NCI-H2081 (cell line): ENCODE data around the gene CHTF8.

ENCODE experiments used
- DNase-seq, 2 experiments: peaks; one replicate each; lab custom pipeline; 2025; lab: John Stamatoyannopoulos, UW

The CHTF8 gene

DNA sequence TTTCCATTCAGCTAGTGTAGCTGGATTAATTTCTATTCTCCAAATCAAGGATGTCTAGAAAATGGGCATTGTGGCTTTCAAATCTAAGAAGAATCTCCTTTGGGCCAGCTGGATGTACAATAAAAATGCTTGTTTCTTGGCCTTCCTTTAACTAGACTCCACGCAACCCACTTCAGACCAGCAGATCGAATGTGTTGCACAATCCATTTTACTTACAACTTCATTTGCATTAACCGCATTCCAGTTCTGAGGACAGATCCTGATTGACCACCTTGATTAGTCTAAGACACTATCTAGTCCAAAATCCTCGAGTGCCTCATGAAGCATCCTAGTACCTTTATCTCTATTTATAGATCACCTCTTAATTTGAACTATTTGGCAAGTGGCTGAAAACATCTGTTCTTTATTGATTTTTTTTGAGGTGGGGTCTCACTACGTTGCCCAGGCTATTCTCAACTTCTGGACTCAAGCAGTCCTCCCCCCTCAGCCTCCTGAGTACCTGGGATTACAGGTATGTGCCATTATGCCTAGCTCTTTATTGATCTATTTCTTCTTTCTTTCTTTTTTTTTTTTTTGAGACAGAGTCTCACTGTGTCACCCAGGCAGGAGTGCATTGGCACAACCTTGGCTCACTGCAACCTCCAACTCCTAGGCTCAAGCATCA, 47.2 kb downstream of the CHTF8 start:
- DNase-seq: no peak

DNA sequence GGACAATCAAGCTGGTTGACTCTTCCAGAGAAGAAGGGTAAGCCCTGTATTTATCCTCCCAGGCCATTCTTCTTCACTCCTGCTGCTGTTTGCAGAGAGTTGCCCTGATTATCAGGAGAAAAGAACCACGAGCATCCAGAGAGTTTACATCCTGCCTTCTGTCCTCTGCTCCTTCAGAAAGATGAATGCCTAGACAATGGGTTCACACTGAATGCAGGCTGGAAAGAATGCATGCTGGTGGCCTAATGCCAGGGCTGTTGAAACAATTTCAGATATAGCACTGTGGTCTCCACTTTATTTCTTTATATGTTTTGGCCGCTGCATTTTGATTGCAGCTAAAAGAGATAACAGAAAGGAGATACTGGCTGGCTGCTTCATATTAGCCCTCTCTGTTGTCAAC, 48.1 kb downstream of the CHTF8 start:
- no peak for DNase-seq

DNA sequence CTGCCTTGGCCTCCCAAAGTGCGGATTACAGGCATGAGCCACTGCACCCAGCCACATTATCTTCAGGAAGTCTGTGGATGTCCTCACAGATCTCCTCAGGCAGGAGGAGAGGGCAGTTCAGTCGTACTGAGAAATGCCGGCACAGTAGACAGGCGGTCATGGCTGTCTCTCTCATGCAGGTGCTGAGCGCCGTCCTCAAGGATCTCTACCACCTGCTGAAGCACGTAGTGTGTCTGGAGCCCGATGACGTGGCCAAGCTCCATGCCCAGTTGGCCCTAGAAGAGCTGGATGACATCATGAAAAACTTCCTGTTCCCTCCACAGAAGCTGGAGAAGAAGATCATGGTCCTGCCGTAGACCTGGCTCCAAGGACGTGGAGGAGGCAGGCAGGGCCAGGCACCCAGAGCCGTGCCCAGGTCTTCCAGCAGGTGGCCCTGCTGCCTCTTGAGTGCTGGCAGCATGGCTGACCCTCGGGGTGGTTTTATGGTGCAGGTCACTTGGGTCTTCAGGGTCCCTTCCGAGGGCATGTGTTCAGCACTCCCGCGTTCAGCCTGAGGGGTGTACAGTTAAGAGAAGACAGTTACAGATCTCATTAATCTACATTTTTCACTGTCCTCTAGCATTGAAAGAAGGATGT, 49.0 kb downstream of the CHTF8 start:
- DNase-seq: no peak

DNA sequence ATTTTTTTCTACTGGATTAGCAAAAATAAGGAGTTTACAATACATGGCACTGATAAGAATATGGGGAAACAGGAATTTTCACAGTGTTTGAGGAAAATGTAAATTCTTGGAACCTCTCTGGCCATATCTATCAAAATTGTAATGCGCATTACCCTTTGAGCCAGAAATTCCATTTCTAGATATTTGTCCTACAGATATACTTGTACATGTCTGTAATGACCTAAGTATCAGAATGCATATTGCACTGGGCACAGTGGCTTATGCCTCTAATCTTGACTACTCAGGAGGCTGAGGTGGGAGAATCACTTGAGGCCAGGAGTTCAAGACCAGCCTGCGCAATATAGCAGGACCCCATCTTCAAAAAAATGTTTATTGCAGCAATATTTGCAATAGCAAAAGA, 52.7 kb downstream of the CHTF8 start:
- DNase-seq: no peak

DNA sequence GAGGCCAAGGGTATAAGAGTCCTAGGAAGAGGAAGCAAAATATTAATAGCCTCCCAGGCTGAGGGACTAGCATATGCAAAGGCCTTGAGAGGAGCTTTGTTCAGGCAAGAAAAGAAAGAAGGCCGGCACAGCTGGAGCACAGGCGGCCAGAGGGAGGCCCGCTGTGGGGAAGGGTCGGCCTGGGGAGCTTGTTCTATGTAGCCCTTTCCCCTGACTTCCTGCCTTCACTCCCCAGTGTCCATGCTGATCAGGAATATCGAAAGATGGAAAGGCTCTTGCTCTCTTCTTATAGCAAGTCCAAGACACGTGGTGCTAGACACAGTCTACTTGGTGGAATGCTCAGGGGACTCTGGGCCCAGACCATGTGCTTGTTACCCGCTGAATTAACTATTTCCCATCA, 54.3 kb downstream of the CHTF8 start:
- DNase-seq: no peak

DNA sequence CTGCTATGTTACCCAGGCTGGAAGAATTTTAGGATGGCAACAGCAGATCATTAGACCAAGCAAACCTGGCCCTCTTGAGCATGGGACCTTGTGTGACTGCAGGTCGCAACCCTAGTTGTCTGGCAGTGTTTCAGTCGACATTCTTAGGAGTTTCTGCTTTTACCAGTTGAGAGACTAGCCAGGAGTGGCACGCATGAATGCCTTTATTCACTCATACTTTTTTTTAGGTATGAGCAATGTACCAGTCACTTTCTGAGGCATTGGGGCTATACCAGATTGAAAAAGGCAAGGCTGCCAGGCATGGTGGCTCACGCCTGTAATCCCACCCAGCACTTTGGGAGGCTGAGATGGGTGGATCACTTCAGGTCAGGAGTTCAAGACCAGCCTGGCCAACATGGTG, 55.1 kb downstream of the CHTF8 start:
- DNase-seq: no peak

DNA sequence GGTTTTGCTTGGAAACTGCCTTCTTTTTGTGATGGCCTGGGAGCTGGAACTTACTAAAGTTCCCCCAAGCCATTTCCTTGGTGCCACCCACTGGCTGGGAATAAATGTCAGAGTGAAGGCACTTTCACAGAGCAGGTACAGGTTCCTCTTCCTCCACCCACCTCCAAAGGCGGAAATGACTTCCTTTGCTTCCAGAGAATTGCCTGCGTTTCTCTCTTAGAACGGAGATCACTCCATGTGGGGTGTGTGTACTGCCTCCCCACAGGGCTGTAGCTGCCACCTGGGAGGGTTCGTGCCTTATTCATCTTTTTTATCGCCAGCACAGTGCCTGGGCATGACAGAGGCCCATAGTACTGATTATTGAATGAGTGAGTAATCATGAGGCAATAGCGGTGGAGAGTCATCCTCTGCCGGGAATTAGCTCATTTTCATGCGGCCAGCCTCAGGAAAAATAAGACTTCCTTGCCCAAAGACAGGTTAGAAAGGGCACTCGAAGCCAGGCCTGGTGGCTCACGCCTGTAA, 59.1 kb downstream of the CHTF8 start:
- DNase-seq: no peak

DNA sequence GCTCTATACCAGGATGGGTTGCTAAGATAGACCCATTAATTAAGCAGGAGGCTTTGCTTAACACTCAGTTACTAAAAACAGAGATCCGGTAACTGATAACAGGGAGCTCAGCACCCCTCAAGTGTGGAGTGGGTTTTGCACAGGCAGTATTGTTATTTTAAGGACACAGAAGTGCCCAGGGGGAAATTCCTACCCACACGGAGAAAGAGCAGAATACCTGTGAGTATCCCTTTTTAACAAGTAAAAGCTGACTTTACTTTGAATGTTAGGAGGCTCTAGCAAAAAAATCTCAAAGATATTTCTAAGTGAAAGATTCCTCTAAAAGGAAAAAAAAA, 59.8 kb downstream of the CHTF8 start:
- DNase-seq: no peak

DNA sequence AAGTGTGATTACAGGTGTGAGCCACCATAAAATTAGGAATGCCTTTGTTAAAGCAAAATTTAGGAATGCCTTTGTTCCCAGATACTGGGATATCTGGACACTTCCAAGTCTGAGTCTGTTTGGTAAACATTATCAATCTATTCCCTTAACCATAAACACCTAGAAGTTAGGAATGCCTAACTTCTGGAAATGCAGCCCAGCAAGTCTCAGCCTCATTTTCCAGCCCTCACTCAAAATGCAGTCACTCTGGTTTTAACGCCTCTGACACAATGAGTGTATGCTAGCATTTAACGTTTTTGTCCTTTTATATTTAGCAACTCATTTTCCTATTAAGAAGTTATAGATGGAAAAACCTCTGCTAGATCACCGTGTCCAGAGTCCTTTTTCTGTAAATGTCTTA, 61.4 kb downstream of the CHTF8 start:
- DNase-seq: no peak

DNA sequence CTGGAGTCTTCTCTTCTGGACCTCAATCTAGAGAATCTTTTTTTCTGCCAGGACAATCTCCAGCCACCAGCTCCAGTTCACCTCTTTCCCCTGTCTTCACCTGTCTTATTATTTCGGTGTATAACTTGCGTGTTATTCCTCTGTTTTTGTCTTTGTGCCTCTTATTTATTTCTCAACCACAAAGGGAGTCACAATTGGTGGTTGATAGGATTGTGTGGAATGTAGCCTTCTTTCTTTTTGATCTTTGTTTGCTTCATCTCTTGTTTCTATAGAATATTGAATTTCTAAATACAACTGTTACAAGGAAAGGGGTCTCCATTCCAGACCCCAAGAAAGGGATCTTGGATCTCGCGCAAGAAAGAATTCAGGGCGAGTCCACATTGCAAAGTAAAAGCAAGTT, 62.9 kb downstream of the CHTF8 start:
- no peak for DNase-seq
